T-helper 17 cell (primary cell): ENCODE measurements around the gene CTSW. TPM values are rescaled to one million over a fixed set of nuclear protein-coding genes. Genes with fewer than 3 reads are reported as not detected.

ENCODE experiments used
- ATAC-seq: fragments of 150-1000 bp; cut with Tn5 transposase; 2 replicates; pipeline ENCODE4 v1.10.0; 2021; ENCODE audit warnings: mild to moderate bottlenecking, moderate library complexity
- DNase-seq, 3 donors: peaks; one replicate each; pipeline versions ENCODE4 v3.0.0 to v3.0.0-alpha.2; 2020 to 2021
- H3K9me3 ChIP-seq: one replicate; pipeline ENCODE4 v1.7.0; 2013; ENCODE audit warnings: low read length, mild to moderate bottlenecking; ENCODE audit not compliant: control insufficient read depth, poor library complexity, severe bottlenecking
- H3K27ac Mint-ChIP-seq: one replicate; pipeline ENCODE4 v1.8.0; 2022; ENCODE audit warnings: mild to moderate bottlenecking, moderate library complexity, mixed read lengths
- H3K27me3 Mint-ChIP-seq: one replicate; pipeline ENCODE4 v1.8.0; 2022; ENCODE audit warnings: mixed read lengths
- H3K36me3 Mint-ChIP-seq: one replicate; pipeline ENCODE4 v1.8.0; 2022; ENCODE audit warnings: low read depth, mixed read lengths
- H3K4me1 Mint-ChIP-seq: one replicate; pipeline ENCODE4 v1.8.0; 2022; ENCODE audit warnings: mild to moderate bottlenecking, mixed read lengths
- H3K4me3 Mint-ChIP-seq: one replicate; pipeline ENCODE4 v1.8.0; 2022; ENCODE audit warnings: mild to moderate bottlenecking, moderate library complexity, mixed read lengths
- total RNA-seq, 4 donors: library from RNA in 2 of 4; stranded (reverse) in 2 of 4; gene quantifications; one replicate each; pipeline ENCODE4 v1.2.3 and lab custom pipeline; 2022 to 2026

The CTSW gene
- total RNA-seq, 2 donors from 2014 or later = 19.7 to 52.7 TPM

GRCh38 chr11:65866509-65867283 lies 12.9 kb upstream of the CTSW start:
- DNase-seq (no peak), ATAC-seq (no peak)
- no peak overlapping the region for H3K4me3 Mint-ChIP-seq
- H3K27ac Mint-ChIP-seq = peak overlapping the region; percentile 51
- peaks cover 23% of the 10 kb centered on the region for H3K4me1 Mint-ChIP-seq
- H3K27me3 Mint-ChIP-seq = no peaks in the 10 kb centered on the region
- H3K36me3 Mint-ChIP-seq = peaks cover 7% of the 10 kb centered on the region
- H3K9me3 ChIP-seq = no peaks in the 10 kb centered on the region

DNA sequence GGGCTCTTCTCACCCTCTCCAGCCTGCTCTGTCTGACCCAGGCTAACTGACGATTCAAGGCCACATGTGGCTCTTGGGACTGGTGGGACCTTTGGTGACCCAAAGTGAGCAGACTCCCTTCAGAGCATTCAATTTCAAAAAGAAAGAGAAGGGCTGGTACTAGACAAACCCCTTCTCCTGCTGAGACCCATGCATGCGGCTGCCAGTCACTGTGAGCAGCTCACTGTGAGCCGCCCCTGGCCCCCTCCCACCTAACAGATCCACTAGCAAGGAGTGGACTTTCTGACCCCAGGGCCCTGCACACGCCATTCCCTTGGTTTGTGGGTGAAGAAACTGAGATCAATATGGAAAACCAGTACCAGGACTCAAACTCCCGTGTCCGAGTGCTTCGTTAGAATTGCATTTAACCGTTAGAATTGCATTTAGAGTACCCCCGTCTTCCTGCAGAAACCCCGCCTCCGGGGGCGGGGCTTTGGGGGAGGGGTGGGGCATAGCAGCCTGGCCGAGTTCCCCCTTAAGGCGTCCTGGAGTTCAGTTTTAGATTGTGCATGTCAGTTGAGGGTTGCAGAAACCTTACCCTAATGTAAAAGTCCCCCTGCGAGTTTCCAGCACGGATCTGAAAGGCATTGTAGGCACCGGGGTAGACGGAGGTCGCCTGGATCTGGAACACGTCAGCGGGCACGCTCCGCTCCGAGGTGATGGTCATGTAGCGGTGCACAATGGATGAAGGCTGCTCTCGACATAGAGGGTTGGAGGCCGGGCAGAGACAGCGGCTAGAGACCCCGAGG lies 12.2 kb upstream of the CTSW start:
- Mint-ChIP-seq H3K4me1 (peaks cover 23% of the 10 kb centered on the region), H3K27me3 (no peaks in the 10 kb centered on the region), H3K36me3 (peaks cover 7% of the 10 kb centered on the region), H3K27ac (peak overlapping the region; percentile 51), H3K4me3 (no peak overlapping the region)
- ATAC-seq = no peak
- DNase-seq = no peak
- no peaks in the 10 kb centered on the region for H3K9me3 ChIP-seq

- Mint-ChIP-seq H3K4me1 (peaks cover 23% of the 10 kb centered on the region), H3K27me3 (no peaks in the 10 kb centered on the region), H3K27ac (peak overlapping the region; percentile 51), H3K36me3 (peaks cover 2% of the 10 kb centered on the region), H3K4me3 (no peak overlapping the region)
- H3K9me3 ChIP-seq = no peaks in the 10 kb centered on the region
- ATAC-seq (peak; percentile 65), DNase-seq (no peak)
Observed at GRCh38 chr11:65868076-65868667, 11.5 kb upstream of the CTSW start.

DNA sequence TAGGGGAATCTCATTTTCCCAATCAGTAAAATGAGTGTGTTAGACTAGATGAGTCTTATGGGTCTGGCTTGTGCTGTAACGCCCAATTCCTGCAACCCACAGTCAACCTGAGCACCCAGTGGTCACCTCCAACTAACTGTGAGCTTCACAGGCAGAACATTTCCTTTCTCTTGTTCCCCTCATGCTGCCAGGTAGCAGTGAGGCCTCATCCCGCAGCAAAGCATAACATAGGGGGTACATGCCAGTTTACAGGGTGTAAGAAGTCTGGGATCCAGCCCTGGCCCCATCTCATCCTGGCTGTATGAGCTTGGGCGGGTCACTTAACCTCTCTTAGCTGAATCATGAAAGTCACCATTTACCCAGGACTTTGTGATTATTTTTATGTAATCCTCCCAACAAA lies 10.7 kb upstream of the CTSW start:
- DNase-seq (no peak), ATAC-seq (no peak)
- no peaks in the 10 kb centered on the region for H3K27me3 Mint-ChIP-seq
- no peaks in the 10 kb centered on the region for H3K9me3 ChIP-seq
- peak overlapping the region; percentile 60 for H3K27ac Mint-ChIP-seq
- H3K4me3 Mint-ChIP-seq = no peak overlapping the region
- H3K36me3 Mint-ChIP-seq = peaks cover 2% of the 10 kb centered on the region
- H3K4me1 Mint-ChIP-seq = peaks cover 29% of the 10 kb centered on the region

- ATAC-seq = no peak
Observed at GRCh38 chr11:65869643-65870306, 9.9 kb upstream of the CTSW start.

GRCh38 chr11:65870307-65870658 lies 9.4 kb upstream of the CTSW start:
- ATAC-seq = no peak
- Mint-ChIP-seq H3K4me3 (no peak overlapping the region), H3K4me1 (peaks cover 23% of the 10 kb centered on the region), H3K27me3 (no peaks in the 10 kb centered on the region), H3K27ac (peak overlapping the region; percentile 60), H3K36me3 (no peaks in the 10 kb centered on the region)
- no peaks in the 10 kb centered on the region for H3K9me3 ChIP-seq
- no peak for DNase-seq

More at GRCh38 chr11:65869643-65870306, 9.9 kb upstream of the CTSW start:
- no peaks in the 10 kb centered on the region for H3K9me3 ChIP-seq
- no peak for DNase-seq
- H3K4me1 Mint-ChIP-seq = peaks cover 26% of the 10 kb centered on the region
- no peak overlapping the region for H3K4me3 Mint-ChIP-seq
- no peaks in the 10 kb centered on the region for H3K36me3 Mint-ChIP-seq
- H3K27me3 Mint-ChIP-seq = no peaks in the 10 kb centered on the region
- peak overlapping the region; percentile 60 for H3K27ac Mint-ChIP-seq

DNA sequence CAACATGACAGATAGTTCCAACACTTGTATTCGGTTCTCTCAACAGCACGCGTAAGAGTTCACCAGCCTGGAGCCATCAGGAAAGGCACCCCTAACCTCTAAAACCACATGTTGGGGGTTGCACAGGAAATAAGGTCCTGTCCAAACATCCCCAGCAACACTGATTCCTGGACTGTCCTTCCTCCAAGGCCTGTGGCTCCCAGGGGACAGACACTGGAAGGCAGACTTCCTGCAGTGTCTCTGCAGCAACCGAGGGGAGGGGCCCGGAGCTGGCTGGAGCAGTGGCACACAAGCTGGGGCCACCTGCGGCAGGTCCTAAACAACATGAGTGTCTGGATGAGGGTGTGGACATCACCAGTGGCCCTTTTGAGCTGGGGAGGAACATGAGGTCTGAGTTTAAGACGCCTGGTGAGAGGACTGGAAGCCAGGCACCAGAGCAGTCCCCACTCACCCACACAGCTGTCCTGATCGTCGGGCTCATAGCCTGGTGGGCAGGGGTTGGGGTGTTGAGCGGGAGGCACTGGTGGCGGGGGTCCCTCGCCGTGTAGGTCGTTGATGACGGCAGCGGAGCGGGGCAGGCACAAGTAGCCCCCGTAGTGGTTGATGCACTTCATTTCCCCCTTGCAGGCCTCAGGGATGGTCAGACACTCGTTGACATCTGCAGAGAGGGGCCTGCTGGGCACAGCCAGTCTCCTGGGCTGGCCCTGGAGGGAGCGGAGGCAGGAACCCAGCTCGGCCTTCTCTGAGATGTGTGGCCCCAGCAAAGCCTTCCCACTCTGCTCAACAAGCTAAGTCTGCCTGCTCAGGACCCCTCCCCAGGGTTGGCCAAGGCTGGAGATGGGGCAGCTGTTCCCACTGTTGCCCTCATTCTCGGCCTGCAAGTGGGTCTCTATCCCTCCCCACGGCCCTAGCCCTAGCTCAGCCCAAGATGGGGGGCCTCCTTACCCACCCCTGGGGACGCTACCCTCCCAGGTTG lies 8.6 kb upstream of the CTSW start:
- no peak for ATAC-seq

GRCh38 chr11:65871811-65872548 lies 7.7 kb upstream of the CTSW start:
- DNase-seq (no peak), ATAC-seq (no peak)
- H3K4me3 Mint-ChIP-seq = peak overlapping the region; percentile 55
- peaks cover 24% of the 10 kb centered on the region for H3K4me1 Mint-ChIP-seq
- no peaks in the 10 kb centered on the region for H3K36me3 Mint-ChIP-seq
- no peaks in the 10 kb centered on the region for H3K27me3 Mint-ChIP-seq
- H3K9me3 ChIP-seq = no peaks in the 10 kb centered on the region
- no peak overlapping the region for H3K27ac Mint-ChIP-seq

More for the DNA sequence above, 8.6 kb upstream of the CTSW start:
- Mint-ChIP-seq H3K27ac (peak overlapping the region; percentile 37), H3K36me3 (no peaks in the 10 kb centered on the region), H3K27me3 (no peaks in the 10 kb centered on the region), H3K4me3 (peak overlapping the region; percentile 55), H3K4me1 (peaks cover 22% of the 10 kb centered on the region)
- H3K9me3 ChIP-seq = no peaks in the 10 kb centered on the region
- no peak for DNase-seq

GRCh38 chr11:65872586-65873317 lies 6.9 kb upstream of the CTSW start, which contains the start of gene EFEMP2:
TSS of gene EFEMP2 (minus strand) at chr11:65872800. CDS start at chr11:65872354, 446 bp downstream.
- no peaks in the 10 kb centered on the region for H3K9me3 ChIP-seq
- Mint-ChIP-seq H3K36me3 (no peaks in the 10 kb centered on the region), H3K27ac (peak within 1 kb of the TSS; percentile 92), H3K4me3 (peak within 1 kb of the TSS; percentile 95), H3K4me1 (peaks cover 27% of the 10 kb centered on the region), H3K27me3 (no peaks in the 10 kb centered on the region)
- DNase-seq (no peak), ATAC-seq (no peak)

DNA sequence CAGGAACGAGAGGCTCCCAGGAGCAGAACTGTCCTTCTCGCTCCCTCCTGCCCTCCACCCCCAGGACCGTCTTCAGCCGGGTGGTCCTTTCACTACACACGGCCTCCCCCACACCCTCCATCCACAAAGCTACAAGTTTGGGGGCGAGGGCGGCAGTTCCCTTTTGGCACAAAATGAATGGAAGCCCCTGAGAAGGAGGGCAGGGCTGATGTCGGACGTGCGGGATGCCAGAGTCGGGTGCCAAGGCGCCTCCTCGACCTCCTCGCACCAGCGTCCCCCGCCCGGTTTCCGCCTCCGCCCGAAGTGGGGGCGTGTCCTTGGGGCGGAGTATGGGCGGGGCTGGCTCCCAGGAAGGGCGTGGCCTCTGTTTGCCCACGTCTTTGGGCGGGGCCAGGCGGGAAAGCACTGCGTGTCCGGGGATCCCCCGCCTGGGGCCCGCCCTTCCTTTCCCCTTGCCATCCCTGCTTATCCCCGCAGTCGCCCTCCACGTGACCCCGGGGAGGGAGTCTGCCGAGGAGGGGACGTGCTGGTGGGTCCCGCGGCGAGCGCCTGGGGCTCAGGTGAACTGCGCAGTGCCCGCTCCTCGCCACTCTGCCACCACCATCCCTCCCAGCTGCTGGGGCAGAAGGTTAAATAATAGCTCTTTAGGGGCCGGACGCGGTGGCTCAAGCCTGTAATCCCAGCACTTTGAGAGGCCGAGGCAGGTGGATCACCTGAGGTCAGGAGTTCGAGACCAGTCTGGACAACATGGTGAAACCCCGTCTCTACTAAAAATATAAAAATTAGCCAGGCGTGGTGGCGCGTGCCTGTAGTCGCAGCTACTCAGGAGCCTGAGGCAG lies 6.1 kb upstream of the CTSW start:
- DNase-seq = peak; percentile 95 to 98 (median 97)
- H3K4me1 Mint-ChIP-seq = peaks cover 31% of the 10 kb centered on the region
- ATAC-seq = peak; percentile 98
- H3K27me3 Mint-ChIP-seq = no peaks in the 10 kb centered on the region
- H3K36me3 Mint-ChIP-seq = no peaks in the 10 kb centered on the region
- peak overlapping the region; percentile 95 for H3K4me3 Mint-ChIP-seq
- peak overlapping the region; percentile 92 for H3K27ac Mint-ChIP-seq
- no peaks in the 10 kb centered on the region for H3K9me3 ChIP-seq
